Measurements from ENCODE around the gene ST6GALNAC5. TPM values are rescaled to one million over a fixed set of nuclear protein-coding genes. Genes with fewer than 3 reads are reported as not detected.
"Not testable (repeated sequence)": the region's sequence is repeated elsewhere in the genome, so short reads cannot be mapped to it uniquely, and the experiment has no call there.

Gene ST6GALNAC5
- total RNA-seq, 1 experiment from 2014 or later, result 0.32 TPM

DNA sequence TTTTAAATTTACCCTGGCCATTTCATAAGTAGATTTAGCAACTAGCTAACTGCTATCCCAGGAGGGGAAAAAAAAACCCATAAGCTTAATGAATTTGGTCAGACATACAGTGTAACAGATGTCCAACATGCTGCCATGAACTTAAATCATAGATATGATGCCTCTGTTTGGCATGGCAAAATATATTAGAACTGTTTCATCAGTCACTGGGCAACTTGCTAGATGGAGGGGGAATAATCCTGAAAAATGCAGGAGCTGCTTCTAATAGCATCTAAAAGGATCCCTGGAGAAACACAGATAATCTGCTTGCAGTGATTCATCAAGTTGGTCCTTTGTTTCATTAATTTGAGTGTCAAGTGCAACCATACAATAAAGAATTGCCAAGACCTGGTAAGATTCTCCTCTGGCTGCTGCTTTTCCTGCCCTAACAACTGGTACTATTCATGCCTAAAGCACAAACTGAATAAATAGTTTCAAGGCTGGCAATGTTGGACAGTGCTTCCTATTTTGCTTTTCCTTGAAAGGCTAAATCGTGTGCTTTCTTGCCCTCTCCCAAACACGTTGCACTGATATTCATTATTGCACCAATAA is 1.5 kb upstream of the ST6GALNAC5 start:
- no peak for DNase-seq (ENCODE audit: extremely low read depth, low read depth)

DNA sequence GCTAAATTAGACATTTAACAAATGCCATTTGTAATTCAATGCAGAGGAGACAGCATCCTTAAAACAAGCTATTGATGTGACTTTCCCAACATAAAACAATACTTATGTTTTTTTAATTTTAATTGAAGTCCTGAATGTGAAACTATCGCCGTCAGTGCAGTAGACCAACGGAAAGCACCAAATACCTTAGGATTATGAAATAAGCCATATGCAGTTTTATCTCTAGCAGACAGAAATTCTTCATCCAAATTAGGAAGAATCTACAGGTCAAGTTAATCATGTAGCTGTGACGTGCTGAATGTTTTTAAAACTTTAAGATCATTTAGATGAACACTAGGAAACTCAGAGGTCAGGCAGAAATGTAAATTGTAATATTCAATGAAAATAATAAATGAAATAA is 714 bp upstream of the ST6GALNAC5 start:
- no peak for DNase-seq (ENCODE audit: extremely low read depth, low read depth)

DNA sequence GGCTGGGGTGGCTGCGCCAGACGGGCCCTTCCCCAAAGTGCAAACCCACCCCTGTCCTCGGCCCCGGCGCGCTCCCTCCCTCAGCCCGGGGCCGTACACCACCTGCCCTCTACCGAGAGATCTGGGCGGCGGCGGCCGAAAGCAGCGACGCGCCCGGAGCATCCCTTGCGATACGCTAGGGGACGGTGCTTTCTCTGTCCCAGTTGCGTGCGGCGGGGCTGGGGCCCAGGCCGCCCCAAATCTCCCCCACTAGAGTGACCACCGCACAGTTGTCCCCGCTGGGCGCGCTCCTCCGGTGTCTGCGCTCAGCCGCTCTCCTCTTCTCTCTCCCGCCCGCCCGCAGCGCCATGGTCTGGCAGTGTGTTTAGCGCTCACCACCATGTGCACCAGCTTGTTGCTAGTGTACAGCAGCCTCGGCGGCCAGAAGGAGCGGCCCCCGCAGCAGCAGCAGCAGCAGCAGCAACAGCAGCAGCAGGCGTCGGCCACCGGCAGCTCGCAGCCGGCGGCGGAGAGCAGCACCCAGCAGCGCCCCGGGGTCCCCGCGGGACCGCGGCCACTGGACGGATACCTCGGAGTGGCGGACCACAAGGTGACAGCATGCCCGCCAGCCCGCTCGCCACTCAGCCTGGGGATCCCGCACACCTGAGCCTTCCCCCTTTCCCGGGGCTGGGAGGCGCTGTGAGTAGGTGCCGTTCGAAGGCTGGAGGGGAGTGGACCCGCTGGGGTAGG is 1.0 kb downstream of the ST6GALNAC5 start:
- no peak for DNase-seq (ENCODE audit: extremely low read depth, low read depth)

DNA sequence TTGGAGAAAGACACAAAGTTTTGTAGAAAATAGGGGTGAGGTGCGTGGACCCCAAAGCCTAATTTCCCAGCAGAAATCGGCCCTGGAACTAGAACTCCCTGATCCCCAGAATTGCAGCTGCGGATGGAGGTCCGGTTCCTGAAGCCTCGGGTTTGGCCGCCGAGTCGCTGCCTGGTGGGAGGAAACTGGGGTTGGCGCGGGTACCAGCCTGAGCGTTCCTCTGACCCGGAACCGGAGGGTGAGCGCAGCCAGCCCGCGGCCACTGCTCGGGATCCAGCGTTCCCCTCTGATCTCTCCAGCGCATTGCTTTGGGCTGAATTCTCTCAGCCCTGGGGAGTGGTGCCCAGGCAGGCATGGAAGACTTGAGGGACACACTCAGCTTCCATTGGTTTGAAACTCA is 1.6 kb downstream of the ST6GALNAC5 start:
- no peak for DNase-seq (ENCODE audit: extremely low read depth, low read depth)

DNA sequence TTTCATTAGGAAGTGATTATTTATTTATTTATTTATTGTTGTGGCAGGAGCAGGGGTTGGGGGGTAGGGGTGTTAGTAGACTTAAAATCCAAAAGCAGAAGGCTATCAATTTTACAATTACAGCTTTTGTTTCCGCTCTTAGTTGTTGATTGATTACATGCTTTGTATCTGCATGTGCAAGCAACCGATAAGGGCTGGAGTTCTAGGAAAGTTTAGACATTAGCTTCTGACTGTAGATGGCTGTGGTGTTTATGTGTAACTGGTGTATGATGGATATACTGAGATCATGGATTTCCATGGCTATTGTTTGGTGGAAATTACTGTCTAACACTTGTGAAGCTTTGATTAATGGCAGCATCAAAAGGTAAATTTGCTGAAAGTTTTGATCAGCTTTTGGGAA is 2.8 kb downstream of the ST6GALNAC5 start:
- no peak for DNase-seq (ENCODE audit: extremely low read depth, low read depth)

DNA sequence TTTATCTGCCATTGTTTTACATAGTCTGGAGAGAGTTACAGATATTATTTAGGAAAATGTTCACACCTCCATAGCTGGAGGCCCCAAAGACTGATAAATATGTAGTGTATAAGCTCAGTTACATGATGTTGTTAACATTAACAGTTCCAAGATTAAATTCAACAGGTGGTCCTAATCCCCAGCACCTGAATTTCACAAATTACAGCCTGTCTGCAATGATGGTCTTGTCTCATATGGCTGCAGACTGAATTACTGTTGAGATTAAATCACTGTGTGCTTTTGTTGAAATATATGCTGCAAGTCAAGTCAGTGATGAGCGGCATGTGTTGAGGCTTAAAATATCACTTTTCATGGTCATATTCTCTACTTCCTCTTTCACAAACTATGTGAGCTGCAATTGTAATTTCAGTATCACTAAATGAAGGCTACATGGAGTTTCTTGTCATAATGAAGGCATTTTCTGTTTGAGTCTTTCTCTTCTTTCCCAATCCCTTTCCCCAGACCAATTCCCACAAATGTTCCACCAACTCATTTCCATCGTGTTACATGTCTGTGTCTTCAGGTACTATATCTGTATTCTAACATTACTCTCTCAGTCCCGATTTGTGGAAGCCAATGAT is 4.2 kb downstream of the ST6GALNAC5 start:
- DNase-seq (ENCODE audit: extremely low read depth, low read depth), result no peak

DNA sequence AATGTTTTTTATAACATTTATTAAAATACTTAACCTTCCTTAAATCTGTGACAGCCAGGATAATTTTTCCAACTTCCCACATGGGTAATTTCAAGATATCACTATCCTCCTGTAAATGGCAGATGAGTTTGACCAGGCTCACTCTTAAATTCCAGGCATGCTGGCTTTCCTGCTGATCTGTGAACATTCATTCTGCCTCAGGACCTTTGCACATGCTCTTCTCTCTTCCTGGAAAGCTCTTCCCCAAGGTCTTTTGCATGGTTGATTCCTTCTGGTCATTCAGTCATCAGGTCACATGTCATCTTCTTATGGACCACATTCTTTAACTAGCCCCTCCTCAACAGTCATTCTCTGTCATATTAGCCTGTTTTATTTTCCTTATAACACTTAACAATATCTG is 5.7 kb downstream of the ST6GALNAC5 start:
- no peak for DNase-seq (ENCODE audit: extremely low read depth, low read depth)

DNA sequence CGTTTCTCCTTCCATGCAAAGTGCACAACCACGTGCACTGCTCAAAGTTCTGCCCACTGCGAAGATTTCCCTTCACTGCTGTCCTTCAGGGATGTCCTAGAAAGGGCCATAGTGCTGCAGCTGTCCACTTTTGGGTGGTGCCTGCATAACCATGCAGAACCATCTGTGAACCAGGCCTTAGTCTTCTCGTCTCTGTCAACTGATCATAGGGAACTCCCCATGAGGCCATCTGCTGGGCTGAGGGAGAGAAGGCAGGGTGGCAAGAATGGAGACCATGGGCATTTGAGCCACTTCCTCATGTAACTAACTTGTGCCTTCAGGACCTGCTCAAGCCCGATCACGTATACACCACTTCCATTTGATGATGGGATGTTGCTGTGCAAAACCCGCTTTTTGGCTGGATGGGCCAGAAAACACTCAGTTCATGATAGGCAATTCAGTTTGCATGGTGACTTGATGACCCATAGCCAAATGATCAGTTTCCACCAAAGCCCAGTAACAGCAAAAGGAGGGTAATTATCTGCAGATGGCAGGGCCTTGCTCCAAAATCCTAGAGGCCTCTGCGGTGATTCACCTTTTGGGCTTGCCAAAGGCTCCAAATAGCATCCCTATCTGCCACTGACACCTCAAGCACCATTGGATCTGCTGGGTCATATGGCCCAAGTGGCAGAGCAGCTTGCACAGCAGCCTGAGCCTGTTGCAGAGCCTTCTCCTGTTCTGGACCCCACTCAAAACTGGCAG is 9.5 kb downstream of the ST6GALNAC5 start:
- DNase-seq (ENCODE audit: extremely low read depth, low read depth), result no peak

DNA sequence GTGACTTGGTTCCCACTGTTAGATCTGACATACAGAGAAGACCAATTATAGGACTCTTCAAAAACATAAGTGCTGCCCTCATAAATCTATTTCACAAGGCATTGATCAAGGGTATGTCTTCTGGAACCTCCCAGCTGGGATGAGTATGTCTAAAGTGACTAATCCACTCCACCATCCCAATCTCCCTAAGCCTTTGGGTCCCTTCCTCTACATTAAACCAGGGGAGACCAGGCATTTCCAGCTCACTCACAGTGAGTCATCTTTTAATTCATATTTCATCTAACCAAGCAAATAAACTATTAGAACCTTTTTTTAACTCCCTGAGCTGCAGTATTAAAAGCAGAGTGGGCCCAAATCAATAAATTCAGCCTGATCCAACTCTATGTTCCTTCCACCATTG is 11.7 kb downstream of the ST6GALNAC5 start:
- DNase-seq (ENCODE audit: extremely low read depth, low read depth), result not testable (repeated sequence)

DNA sequence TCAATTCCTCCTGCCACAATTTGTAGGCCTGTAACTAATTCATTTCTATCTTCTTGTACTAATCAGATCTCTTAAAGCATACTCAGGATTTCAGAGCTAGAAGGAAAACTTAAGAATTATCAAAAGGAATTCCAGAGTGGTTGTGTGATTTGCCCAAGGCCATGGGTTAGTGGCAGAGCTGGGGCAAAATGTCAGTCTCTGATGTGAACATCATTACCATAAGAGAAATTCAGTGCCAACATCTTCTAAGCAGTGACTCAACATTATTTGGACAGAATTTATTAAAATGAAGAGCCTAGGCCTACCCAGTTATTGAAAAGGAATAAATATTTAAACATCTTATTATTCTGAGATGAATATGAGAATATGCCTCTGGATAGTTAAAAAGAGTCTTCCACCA is 14.5 kb downstream of the ST6GALNAC5 start:
- no peak for DNase-seq (ENCODE audit: extremely low read depth, low read depth)

DNA sequence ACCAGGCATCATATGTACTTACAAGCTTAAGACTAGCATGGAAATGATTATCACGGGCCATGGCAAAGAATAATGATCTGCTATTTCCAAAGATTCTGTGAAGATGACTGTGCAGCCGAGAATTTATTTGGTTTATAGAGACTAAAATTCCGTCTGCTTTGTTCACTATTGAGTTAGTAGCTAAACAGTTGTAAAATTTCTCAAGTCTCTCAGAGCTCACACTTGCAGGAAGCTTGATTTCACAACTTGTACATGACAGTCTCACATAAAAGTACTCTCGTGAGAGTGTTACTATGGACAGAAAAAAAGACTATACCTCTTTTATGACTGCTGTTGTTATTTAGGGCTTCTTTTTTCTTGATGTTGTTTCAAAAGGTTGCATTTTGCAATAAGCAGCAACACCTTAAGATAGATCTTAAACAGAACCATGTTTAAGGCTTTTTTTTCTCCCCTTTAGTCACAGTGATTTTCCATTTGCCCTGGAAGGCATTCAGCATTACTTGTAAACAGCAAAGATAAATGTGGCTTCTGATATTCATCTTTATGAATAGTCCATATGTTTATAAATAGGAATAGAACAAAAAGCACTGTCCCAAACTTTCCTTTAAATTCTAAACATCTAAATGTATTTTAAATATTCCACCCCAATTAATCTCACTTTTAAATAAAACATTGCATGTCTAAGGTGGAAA is 24.8 kb downstream of the ST6GALNAC5 start:
- no peak for DNase-seq (ENCODE audit: extremely low read depth, low read depth)

DNA sequence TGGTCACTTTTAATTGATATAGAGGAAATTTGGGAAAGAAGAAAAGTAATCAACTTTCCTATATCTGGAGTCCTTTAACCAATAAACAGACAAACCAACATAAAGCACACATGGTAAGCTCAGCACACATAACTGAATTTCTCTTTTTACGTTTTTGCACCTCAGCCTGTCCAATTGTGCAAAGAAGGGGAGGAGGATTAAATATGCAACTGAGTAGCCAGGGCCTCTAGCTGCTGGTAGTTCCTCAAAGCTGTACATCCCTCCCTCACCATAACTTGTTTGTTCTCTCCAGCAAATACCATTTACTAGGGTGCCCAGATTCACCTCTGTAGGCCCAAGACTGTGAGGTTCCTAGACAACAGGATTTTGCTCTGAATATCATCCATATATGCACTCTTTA is 25.4 kb downstream of the ST6GALNAC5 start:
- no peak for DNase-seq (ENCODE audit: extremely low read depth, low read depth)

DNA sequence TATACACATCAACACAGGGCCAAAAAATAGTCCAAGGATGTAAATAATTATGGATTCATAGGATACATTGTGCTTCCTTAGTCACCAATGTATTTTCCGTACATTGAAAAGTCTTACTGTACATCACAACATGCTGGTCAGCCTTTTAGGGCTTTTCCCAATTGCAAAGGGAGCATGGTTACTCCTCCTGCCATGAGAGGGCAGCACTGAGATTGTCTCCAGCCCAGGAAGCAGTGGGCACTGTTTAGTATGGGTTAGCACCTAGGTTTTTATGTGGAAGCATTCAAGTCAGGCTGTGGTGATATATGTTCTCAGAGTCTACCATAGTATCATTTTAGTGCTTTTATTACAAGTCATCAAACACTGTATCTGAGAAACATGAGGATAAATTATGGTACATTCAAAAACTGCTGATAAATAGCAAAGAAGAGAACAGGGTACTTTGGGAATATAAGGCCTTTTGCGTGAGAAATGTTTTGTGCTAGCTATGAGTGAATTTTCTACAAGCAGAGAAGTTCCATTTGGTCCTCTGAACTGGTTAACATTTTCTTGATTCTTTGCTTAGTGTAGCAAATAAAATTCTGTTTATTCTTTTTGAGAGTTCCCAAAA is 34.0 kb downstream of the ST6GALNAC5 start:
- peak; percentile 48 for DNase-seq (ENCODE audit: extremely low read depth, low read depth)

DNA sequence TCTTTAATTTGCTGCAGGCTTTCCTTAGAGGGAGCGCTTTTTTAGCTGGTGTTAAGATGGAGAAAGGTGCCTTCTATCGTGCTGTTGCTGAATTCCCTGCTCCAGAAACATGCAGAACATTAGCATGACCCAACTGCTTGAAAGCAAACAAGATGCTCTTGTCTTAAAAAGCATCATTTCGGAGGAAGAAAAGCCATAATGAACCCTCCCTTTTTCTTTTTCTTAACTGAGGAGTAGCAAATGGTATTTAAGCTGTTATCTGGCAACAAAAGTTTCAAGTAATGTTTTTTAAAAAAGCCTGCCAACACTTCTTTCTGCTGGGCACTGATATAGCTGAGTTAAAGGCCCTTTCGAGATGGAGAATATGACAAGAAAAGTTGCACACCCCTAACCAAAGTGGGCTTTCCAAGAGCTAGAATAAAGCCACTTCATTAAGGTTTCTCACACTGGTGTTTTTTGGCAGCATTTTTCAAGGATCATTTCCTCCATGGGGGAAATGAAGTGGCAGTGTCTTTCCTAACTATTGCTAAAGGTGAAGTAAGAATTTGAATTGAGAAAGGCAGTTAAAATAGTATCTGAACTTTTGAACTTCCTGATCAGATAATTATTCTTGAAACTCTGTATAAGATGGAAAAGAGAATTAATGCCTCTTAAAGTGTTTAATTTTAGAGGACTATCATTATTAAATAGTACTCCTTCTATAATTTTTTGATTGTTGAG is 38.8 kb downstream of the ST6GALNAC5 start:
- DNase-seq (ENCODE audit: extremely low read depth, low read depth), result no peak

DNA sequence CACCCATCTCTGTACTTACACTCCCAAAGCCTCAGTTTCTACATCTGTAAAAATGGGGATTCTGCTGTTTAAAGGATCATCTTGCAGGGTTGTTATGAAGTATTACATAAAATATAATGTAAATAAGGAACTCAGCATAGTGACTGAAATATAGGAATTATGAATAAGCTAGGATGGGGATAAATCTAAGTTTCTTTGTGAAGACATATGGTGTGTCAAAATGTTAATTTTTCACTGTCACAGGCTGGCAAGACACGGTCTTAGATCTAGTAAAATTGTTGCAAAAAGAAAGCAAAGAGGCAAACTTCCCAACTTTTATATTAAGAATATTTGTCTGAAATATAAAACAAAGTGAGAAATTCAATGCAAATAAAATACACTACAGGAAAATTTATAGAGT is 42.0 kb downstream of the ST6GALNAC5 start:
- no peak for DNase-seq (ENCODE audit: extremely low read depth, low read depth)

DNA sequence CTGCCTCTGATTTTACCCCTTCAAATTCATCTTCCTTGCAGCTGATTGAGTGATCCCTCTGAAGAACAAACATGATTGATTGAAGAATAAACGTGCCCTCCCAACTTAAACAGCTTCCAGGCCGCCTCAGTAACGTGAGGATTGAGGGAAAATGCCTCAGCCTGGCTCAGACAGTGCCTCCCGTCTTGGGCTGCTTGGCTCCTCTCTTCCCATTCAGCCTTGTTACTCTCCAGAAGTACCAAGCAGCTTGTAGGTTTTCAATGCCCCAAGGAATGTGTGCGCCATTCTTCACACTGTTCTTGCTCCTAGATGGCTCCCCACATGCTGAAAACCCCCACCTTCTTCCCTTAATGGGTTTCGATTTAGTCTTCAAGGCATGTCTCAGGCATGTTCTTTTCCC is 51.8 kb downstream of the ST6GALNAC5 start:
- DNase-seq (ENCODE audit: extremely low read depth, low read depth), result no peak

DNA sequence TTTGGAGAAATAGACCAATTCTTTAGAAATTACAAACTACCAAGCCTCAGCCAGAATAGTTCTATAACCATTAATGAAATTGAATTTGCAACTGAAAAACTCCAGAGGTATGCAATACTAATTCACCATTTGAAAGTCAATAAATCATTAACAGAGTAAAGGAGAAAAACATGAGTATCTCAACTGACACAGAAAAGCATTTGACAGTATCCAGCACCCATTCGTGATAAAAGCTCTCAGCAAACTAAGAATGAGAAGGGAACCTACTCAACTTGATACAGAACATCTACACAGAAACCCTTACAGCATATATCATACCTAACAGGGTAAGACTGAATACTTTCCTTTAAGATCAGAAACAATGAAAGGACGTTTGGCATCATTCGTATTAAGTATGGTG is 54.3 kb downstream of the ST6GALNAC5 start:
- no peak for DNase-seq (ENCODE audit: extremely low read depth, low read depth)

DNA sequence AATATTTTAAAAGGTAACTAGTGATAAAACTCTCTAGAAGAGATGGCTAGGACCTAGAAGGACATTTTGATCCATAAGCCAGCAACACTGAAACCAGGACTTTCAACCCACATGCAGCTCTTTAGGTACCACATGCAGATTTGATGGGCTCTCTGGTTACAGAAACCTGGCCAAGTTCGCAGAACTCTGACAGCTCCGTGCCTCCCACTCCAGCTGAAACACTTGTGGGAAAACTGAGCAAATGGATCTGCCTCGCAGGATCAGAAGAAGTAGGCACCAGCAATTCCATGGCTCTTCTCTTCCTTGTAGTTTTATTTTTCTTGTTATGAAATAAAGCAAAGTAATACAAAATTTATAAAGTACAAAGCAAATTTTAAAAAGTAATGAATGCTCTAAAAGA is 58.5 kb downstream of the ST6GALNAC5 start:
- no peak for DNase-seq (ENCODE audit: extremely low read depth, low read depth)

DNA sequence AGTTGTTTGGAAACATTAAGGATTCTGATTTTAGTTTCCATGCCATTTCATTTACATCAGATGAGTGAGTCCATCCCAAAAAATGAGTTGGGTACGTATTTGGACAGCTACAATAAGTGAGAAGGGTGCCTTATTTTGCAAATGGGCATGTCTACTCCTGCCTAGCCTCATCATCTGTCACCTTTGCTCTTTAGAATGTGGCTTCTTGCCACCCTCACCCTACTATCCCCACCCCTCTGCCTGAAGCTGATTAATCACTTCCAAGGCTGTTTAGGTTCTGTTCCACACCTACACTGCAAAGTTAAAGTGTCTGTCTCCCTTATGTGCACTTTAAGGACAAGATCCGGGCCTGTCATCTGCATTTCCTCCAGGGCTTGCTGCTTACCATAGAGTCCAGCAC is 61.2 kb downstream of the ST6GALNAC5 start:
- DNase-seq (ENCODE audit: extremely low read depth, low read depth), result no peak

DNA sequence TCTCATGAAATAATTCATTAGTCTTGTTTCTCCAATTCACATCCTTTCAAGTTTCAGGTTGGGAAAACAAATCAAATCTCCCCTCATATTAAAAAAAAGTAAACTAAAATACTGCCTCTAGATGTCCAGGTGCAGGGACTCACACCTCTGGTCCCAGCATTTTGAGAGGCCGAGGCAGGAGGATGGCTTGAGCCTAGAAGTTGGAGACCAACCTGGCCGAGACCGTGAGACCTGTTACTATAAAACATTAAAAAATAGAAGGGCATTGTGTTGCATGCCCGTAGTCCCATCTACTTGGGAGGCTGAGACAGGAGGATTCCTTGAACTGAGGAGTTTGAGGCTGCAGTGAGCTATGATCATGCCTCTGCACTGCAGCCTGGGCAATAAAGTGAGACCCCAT is 61.9 kb downstream of the ST6GALNAC5 start:
- DNase-seq (ENCODE audit: extremely low read depth, low read depth), result no peak

Data from NCI-H460 (cell line).